HG03097 (cell line): ENCODE measurements around the gene ZNF831.

Experiments used
- ATAC-seq: cut with Tn5 transposase; IDR thresholded peaks from one replicate; pipeline ENCODE4 v1.9.1; 2021; ENCODE audit not compliant: unreplicated experiment, low FRiP score

The ZNF831 gene

DNA sequence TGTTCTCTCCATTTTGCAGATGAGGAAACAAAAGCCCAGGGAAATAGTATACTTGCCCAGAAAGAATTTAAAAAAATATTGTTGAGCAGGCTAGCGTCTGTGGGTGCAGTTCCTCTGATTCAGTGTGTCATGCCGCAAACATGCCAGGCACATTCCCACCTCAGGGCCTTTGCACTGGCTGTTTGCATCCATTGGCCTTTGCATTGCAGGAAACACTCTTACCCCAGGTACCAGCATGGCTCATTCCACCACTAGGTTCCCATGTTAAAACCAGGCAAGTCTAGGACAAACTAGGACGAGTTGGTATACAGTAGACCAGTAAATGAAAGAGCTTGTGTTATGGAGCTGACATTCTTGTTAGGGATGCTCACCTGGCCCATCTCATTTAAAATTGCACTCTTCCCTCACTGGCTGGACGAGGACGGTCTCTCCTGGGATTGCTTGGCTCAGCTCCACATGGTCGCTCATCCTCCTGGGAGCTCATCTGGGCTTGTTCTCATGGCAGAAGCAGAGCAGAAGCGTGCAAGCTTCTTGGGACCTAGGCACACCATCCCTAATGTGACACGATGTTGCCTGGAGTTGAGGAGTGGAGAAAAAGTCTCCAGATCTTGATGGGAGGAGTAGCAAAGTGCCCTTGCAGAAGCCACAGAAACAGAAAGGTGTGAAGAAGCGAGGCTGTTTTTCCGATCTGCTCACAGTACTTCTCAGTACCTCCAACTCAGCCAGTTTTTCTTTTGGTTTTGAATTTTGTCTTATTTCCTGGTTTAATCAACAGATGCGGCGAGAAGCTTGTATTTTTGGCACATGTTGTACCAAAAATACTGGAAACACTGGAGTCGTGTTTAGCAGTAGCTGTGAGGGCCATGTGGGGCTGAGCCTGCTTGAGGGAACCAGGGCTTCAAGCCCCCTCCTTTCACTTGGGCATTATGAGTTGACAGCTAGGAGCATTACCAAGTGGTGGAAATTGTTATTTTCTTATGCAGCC lies 13.9 kb downstream of the ZNF831 start:
- no peak for ATAC-seq

DNA sequence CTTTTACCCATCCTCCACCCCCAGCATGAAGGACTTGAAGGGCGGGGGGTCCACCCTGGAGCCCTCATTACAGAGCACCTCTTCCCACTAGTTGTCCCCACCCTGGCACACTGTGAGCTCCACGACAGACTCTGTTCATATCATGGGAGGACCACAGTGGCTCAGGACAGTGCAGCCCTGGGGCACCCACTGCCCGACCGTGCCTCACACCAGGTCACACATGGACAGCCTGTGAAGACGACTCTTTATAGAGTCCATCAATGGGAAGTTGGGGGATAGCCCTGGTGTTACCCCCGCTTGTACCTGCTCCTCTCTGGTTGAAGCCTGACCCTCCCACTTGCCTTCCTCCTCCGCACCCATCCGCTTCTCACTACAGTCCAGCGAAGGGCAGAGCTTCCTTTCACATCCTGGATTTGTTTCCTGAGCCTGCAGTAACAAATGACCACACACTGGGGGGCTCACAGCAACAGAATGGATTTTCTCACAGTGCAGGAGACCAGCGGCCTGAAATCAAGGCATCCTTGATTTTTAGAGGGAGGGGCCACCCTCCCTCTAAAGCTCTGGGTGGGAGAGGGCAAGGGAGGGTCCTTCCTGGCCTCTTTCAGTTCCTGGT lies 15.5 kb downstream of the ZNF831 start:
- no peak for ATAC-seq

DNA sequence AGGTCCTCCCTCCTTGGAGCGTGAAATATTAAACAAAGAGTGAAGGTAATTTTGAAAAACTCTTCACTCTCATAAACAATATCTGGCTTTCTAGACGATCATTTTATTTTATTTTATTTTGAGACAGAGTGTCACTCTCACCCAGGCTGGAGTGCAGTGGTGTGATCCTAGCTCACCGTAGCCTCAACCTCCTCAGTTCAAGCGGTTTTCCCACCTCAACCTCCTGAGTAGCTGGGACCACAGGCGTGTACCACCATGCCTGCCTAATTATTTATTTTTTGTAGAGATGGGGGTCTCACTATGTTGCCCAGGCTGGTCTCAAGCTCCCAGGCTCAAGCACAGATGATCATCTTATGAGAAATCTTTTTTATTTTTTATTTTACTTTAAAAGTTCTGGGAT lies 16.4 kb downstream of the ZNF831 start:
- ATAC-seq = no peak

GRCh38 chr20:59181936-59182335 lies 18.3 kb downstream of the ZNF831 start:
- ATAC-seq = no peak

DNA sequence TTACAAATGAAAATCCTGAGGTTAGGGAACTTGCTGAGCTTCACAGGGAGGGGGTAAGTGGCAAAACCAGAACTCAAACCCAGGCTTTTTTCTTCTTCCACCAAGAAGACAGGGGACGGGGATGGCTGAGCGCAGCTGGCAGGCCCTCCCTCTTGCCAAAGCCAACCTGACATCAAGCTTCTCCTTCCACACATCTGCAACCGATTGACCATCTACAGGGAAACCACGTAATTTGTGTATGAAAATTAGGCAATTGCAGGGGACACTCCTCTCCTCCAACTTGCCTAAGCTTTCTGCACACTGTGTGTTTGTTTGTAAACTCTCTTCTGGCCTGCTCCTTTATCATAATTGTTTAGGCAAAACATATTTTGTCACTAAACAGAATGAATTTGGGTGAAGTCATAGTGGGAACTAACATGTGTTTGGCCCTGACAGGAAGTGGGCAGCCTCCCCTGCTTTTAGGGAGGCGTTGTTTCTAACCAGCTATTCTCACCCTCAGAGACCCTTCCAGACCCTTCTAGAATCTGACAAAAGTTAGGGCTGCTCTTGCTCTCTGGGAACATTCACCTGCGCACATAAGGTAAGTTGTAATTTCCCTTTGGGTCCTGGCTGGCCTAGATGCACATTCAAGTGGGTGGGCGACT lies 18.9 kb downstream of the ZNF831 start:
- no peak for ATAC-seq

- ATAC-seq = no peak
Measured at GRCh38 chr20:59183751-59184150, 20.1 kb downstream of the ZNF831 start.

- ATAC-seq = no peak
Measured at GRCh38 chr20:59184880-59185447, 21.3 kb downstream of the ZNF831 start.

- no peak for ATAC-seq
Measured at GRCh38 chr20:59185809-59186208, 22.2 kb downstream of the ZNF831 start.

- no peak for ATAC-seq
Measured at GRCh38 chr20:59190466-59190865, 26.8 kb downstream of the ZNF831 start.

DNA sequence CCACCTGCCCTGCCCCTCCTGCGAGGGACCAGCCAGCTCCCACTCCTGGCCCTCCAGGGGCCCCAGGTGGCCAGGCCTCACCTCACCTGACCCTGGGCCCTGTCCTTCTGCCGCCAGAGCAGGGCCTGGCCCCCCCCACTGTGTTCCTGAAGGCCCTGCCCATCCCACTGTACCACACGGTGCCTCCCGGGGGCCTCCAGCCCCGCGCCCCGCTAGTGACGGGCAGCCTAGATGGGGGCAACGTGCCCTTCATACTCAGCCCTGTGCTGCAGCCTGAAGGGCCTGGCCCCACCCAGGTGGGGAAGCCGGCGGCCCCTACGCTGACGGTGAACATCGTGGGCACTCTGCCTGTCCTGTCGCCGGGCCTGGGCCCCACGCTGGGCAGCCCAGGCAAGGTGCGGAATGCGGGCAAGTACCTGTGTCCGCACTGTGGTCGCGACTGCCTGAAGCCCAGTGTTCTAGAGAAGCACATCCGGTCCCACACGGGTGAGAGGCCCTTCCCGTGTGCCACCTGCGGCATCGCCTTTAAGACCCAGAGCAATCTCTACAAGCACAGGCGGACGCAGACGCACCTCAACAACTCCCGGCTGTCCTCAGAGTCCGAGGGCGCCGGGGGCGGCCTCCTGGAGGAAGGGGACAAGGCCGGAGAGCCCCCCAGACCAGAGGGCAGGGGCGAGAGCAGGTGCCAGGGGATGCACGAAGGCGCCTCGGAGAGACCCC lies 27.6 kb downstream of the ZNF831 start:
- ATAC-seq = no peak

GRCh38 chr20:59191756-59192532 lies 28.3 kb downstream of the ZNF831 start:
- ATAC-seq = no peak

DNA sequence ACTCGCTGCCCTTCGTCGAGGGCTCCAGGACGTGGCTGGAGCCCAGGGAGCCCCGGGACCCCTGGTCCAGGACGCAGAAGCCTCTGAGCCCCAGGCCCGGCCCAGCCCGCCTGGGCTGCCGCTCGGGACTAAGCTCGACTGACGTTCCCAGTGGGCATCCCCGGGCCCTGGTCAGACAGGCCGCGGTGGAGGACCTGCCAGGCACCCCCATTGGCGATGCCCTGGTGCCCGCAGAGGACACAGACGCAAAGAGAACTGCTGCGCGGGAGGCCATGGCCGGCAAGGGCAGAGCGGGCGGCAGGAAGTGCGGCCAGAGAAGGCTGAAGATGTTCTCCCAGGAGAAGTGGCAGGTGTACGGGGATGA lies 28.9 kb downstream of the ZNF831 start:
- ATAC-seq = no peak

GRCh38 chr20:59193325-59193724 lies 29.7 kb downstream of the ZNF831 start:
- ATAC-seq = no peak

GRCh38 chr20:59194023-59194935 lies 30.7 kb downstream of the ZNF831 start:
- no peak for ATAC-seq

DNA sequence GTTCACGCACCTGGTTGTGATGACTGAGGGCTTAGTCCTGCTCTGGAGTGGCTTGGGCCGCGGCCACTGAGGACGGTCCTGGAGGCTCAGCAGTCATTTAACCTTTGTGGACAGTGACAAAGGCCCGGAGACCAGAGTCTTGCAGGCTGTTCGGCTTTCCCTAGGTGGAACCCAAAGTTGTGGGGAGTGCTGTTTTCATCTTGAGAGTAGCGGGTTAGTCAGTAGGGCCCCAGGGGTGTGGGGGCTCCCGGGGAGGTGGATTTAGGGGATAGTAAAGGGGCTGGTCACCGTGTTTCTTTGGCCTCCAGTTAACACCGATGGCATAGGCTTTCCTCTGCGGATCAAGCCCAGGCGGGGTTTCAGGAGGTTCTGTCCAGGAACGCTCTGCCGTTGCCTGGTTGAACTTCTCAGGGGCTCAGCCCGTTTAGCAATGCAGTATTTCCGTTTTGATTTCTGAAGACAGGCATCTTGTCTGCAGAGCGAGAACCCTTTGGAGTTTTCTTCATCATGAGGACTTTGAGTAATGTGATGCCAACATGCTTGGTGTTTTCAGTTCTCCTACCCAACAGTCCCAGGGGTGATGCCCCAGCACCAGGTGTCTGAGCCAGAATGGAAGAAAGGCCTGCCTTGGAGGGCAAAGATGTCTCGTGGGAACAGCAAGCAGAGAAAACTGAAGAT lies 31.8 kb downstream of the ZNF831 start:
- ATAC-seq = no peak

GRCh38 chr20:59204165-59204894 lies 40.7 kb downstream of the ZNF831 start:
- ATAC-seq = no peak

DNA sequence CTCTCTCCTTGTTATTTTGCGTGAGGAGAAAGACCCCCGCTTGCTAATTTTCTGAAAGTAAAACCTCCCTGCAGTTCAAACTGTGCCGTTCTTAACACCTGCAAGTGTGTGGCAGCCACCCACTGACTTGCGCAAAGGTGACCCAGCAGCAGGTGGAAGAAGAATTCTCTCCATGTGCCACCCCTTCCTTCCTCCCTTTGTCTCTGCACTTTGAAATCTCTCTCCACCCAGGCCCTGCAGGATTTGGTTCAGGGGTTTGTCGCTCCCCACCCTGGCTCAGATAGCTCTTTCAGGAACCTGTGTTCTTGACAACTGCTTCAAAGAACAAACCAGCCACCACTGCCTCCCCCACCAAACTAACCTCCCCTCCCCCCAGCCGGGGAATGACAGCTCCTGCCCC lies 41.4 kb downstream of the ZNF831 start:
- no peak for ATAC-seq

GRCh38 chr20:59207235-59207634 lies 43.6 kb downstream of the ZNF831 start:
- ATAC-seq = no peak
